Upper lobe of left lung (tissue), 4 donors: Measurements from ENCODE around the gene BIN2.

Experiments used
- EP300 ChIP-seq, 4 donors: sonication (generic); formaldehyde crosslinking; IDR thresholded peaks; one replicate each; pipeline ENCODE4 v1.5.1; 2017; ENCODE audit warnings: antibody characterized with exemption in 4 of 4, control low read depth in 2 of 4
- POLR2A ChIP-seq, 4 donors: fragments of 450-650 bp; IDR thresholded peaks; one replicate each; pipeline ENCODE4 v1.5.1; 2016 to 2017; ENCODE audit warnings: antibody characterized with exemption in 4 of 4, mild to moderate bottlenecking in 2 of 4
- TF ChIP-seq, protein P1 (sequence below), 6 experiments: fragments of 450-650 bp in 4 of 6; fragments of 200-600 bp in 2 of 6; sonication (generic) in 2 of 6; IDR thresholded peaks; one replicate each; pipeline ENCODE4 v1.5.1; 2016 to 2019; ENCODE audit warnings: antibody characterized with exemption in 6 of 6

- no peak for TF ChIP-seq EP300 (IDR thresholded peaks at IDR 0.05)
- no peak for TF ChIP-seq POLR2A (IDR thresholded peaks at IDR 0.05)
- TF ChIP-seq, protein P1, sequence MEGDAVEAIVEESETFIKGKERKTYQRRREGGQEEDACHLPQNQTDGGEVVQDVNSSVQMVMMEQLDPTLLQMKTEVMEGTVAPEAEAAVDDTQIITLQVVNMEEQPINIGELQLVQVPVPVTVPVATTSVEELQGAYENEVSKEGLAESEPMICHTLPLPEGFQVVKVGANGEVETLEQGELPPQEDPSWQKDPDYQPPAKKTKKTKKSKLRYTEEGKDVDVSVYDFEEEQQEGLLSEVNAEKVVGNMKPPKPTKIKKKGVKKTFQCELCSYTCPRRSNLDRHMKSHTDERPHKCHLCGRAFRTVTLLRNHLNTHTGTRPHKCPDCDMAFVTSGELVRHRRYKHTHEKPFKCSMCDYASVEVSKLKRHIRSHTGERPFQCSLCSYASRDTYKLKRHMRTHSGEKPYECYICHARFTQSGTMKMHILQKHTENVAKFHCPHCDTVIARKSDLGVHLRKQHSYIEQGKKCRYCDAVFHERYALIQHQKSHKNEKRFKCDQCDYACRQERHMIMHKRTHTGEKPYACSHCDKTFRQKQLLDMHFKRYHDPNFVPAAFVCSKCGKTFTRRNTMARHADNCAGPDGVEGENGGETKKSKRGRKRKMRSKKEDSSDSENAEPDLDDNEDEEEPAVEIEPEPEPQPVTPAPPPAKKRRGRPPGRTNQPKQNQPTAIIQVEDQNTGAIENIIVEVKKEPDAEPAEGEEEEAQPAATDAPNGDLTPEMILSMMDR (IDR thresholded peaks at IDR 0.05) = no peak
Observed at GRCh38 chr12:51362307-51362706, 38.3 kb upstream of the BIN2 start.
